IPS DF 19.7 (cell line): ENCODE measurements around the gene PARD3.

Experiments used
- DNase-seq: peaks from one replicate; pipeline ENCODE4 v3.0.0-alpha.2; 2013; ENCODE audit warnings: low read depth, low spot score

Gene PARD3

GRCh38 chr10:34166354-34166753, 648.7 kb downstream of the PARD3 start:
- DNase-seq, result no peak

- DNase-seq, result no peak
Measured at GRCh38 chr10:34164029-34164428, 651.1 kb downstream of the PARD3 start.

DNA sequence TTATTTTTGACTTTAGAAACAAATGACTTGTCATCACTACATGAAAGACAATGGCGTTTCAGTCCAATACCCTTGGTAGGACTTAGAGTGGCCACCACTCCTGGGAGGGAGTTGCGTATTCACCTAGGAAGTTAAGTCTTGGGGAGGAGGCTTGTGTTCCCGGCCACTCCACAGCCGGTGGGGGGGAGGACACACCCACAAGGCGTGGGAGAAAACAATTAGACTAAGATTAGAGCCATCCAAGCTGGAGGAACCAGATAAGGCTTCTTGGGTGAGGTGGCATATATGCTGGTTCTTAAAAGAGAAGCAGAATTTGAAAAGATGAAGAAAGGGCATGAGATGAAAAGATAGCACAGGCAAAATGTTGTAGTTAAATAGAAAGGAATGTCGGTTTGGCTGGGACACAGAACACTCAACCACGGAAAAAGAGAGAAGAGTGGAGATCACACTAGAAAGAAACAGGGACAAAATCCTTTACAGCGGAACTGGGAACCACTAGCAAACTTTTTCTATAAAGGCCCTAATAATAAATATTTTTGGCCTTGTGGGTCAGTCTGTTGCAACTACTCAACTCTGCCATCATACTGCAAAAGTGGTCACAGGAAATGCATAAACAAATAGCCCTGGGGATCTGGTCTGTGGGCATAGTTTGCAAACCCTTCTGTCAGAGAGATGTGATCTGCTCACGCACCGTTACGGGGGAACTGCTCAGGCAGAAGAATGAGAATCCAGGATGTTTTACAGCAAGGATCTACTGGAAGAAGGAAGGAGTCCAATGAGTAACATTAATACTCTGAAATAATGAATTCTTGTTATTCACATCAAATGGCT, 651.8 kb downstream of the PARD3 start:
- DNase-seq, result no peak

DNA sequence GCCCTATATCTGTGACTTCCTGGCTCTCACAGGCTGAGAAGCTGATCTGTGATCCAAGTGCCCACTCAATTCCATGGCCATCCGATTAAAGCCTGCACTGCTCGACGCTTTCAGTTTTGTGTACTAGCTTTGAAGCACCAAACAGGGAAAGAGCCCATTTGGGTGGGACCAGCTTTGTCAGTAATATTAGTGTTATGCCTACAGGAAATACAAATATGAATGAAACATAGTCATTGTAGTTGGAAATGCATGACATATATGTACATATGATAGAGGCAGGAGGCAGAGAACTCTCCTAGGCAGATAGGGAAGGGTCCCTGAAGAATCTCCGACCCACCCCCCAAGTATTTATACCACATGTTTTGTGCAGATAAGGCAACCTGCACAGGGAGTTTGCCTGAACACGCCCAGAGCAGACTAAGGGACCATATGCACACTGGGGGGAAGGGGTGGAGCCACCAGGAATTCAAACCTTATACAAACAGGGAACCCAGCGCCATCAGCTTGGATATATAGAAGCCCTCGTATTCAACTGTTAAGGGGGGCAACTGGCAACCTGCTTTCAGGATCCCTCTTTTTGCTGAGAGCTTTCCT, 653.2 kb downstream of the PARD3 start:
- no peak for DNase-seq

DNA sequence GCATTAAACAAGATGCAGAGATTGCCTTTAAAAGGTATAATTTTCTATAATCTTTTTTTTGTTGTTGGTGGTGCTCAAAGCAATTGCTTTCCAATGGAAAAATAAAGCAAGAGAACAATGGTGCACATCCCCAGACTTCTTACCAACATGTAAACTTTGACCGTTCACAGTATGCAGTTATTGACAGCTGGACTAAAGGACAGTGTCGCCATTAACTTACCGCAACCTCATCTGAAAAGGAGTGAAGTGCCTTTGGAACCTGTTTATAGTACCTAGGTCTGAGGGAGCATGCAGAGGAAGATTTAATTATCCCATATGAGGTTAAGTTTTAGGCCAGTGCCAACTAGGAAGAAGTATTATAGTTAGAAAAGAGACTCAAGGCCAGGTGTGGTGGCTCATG, 654.5 kb downstream of the PARD3 start:
- DNase-seq, result no peak

- DNase-seq, result no peak
Measured at GRCh38 chr10:34157501-34157900, 657.6 kb downstream of the PARD3 start.

GRCh38 chr10:34156781-34157425, 658.2 kb downstream of the PARD3 start:
- no peak for DNase-seq

- DNase-seq, result no peak
Measured at GRCh38 chr10:34155812-34156211, 659.3 kb downstream of the PARD3 start.

- no peak for DNase-seq
Measured at GRCh38 chr10:34154383-34154900, 660.7 kb downstream of the PARD3 start.

- DNase-seq, result no peak
Measured at GRCh38 chr10:34153663-34154382, 661.3 kb downstream of the PARD3 start.

DNA sequence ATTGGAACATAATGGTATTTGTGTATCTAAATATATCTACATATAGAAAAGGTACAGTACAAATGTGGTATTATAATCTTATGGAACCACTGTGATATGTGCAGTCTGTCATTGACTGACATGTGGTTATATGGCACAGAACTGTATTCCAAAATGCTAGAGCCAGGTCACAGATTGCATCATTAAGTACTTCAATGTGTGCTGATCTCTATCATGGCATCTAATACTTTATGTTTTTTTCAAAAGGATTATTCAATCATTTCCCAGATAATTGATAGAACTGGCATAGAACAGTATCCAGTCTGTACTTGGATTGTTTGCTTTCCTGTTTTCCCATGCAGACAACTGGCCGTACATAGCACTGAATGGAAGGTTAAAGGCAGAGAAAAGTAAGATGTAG, 662.7 kb downstream of the PARD3 start:
- no peak for DNase-seq

DNA sequence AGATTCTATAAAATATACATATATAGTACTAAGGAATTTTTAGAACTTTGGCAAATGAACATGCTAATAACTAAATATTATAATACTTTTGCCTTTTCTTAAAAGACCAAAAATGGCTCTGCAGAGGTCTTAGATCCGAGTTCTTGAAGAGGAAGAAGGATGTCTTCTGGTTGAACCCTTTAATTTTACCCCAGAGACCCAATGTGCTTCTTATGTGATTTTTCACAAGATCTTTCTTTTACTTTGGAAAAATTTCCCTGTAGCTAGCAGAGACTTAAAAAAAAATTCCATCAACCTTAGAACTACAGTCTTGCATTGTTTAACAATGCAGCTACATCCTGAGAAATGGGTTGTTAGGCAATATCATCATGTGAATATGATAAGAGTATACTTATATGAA, 663.2 kb downstream of the PARD3 start:
- no peak for DNase-seq

GRCh38 chr10:34151481-34151880, 663.6 kb downstream of the PARD3 start:
- DNase-seq, result no peak

- DNase-seq, result no peak
Measured at GRCh38 chr10:34150103-34150502, 665.0 kb downstream of the PARD3 start.

DNA sequence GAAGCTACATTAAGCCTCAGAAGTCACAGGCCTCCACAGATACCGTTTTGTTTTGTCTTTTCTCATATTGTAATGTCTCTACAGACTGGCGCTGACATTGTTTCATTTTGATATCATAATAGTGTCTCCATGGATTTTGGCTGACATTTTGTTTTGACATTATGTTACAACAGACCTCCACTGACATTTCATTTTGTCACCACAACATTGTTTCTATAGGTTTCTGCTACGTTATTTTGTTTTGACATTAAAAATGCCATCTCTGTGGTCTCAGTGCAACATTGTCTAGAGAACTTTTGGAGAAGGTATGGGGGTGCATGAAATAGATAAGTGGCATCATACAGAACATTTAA, 666.8 kb downstream of the PARD3 start:
- DNase-seq, result no peak

- DNase-seq, result no peak
Measured at GRCh38 chr10:34147641-34148304, 667.3 kb downstream of the PARD3 start.

DNA sequence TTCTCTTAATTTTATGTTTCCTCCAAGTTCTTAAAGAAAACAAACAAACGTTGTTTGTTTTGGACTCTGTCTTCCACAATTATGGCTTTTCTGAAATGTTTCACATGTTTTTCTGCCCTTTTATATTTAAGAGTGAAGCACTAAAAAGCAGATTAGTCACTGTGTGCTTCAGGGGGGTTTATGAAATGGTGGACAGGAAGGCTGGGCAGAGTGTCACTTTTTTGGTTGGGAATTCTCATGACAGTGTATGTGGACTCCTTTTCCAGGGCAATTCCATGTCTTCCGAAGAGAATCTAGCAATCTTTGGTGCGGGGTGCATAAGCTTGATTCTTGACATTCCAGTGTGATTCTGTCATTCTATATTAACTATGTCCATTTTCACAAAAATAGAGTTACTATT, 669.4 kb downstream of the PARD3 start:
- DNase-seq, result no peak

DNA sequence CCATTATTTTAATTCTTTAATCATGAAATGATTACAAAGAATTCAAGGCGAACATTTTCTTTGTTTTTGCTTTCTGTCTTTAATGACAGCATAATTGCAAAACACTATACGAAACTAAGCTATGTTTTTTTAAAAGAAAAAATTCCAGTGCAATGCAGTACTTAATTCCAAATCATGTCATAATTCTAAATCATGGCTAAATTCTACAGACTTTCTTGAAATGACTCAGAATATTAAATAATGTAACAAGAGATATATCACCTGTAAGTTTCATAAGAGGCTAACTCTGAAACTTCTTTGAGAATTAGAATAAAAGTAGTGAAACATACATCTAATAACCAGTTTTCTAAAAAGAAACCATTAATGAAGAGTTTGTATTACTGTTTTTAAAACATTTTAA, 671.6 kb downstream of the PARD3 start:
- DNase-seq, result no peak

DNA sequence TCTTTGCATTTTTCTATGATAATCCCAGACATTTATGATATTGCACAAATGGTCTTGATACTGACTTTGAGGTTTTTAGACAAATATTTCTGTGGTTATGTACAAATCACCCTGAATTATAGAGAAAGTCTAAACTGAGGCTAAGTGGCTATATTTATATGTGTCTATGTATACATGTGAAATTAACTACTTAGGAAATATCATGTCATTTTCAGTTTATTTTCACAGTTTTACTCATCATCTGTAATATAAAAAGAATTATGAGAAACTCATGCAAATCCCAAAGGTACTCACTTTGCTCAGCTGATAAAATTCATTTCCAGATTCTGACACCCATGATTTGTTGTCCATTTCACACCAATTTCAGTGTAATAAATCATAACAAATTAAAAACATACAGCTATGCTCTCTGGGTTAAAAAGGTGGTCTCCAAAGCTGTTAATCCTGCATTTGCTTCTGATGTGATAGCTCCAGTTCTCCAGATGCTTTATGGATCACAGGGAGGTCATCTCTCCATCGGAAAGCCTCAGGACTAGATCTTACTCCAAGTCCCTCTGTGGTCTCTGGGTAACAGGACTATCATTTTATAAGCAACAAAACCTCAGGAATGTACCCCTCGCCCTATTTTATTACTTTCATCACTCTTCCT, 673.9 kb downstream of the PARD3 start:
- DNase-seq, result no peak

DNA sequence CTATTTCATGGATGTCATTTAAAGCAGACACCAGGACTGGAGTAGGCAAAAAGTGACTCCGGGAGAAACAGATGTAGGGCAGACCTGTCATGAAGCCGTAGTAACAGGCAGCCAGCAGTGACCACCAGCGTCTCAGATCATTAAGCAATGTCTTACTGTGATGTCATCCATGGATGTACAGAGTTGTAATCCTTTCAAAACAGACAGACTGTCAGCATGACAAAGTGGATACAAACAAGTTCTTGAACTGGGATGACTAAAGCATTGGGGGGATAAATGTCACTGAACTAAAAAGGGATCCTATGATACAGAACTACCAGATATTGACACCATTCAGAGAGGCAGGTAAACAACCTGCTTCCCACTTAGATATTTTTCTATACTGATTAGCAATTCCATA, 675.5 kb downstream of the PARD3 start:
- no peak for DNase-seq

- DNase-seq, result no peak
Measured at GRCh38 chr10:34137955-34138354, 677.1 kb downstream of the PARD3 start.
